OCI-LY1 (cell line): Measurements from ENCODE around the gene INTS3.

Experiments
- EZH2 ChIP-seq: fragments of 200-600 bp; sonication (generic), shearing (Covaris generic); IDR thresholded peaks from 2 replicates; pipeline ENCODE4 v1.8.0; 2017; ENCODE audit warnings: borderline replicate concordance, mixed run types, mild to moderate bottlenecking, antibody characterized with exemption, low read length, moderate library complexity, mixed read lengths
- TF ChIP-seq, protein P1 (sequence below): fragments of 200-600 bp; sonication (generic), shearing (Covaris generic); IDR thresholded peaks from 2 replicates; pipeline ENCODE4 v1.5.1; 2017; ENCODE audit warnings: mild to moderate bottlenecking, antibody characterized with exemption, low read length, moderate library complexity, mixed read lengths

DNA sequence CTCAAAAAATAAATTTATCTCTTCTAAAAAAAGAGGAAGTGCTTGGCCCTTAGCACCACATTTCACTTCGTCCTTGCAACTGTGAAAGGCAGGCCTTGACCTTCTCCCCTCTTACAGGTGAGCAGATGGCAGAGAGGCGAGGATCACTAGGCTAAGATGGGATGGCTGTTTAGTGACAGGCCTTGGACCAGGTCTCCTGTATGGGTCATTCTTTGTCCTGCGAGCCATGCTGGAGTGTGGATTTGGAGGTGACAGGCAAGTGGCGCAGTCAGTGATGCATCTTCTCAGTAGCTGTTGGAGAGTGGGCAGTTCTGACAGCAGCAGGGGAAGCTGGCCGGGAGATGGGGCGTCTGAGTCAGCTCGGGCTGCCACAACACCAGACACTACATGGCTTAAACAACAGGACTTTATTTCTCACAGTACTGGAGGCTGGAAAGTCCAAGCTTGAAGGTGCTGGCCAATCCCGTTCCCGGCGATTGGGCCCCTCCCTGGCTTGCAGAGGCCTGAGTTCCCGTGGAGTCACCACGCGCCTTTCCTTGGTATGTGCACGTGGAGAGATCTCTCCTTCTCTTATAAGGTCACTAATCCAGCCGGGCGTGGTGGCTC lies 63.9 kb downstream of the INTS3 start:
- no peak for TF ChIP-seq EZH2
- TF ChIP-seq, protein P1, sequence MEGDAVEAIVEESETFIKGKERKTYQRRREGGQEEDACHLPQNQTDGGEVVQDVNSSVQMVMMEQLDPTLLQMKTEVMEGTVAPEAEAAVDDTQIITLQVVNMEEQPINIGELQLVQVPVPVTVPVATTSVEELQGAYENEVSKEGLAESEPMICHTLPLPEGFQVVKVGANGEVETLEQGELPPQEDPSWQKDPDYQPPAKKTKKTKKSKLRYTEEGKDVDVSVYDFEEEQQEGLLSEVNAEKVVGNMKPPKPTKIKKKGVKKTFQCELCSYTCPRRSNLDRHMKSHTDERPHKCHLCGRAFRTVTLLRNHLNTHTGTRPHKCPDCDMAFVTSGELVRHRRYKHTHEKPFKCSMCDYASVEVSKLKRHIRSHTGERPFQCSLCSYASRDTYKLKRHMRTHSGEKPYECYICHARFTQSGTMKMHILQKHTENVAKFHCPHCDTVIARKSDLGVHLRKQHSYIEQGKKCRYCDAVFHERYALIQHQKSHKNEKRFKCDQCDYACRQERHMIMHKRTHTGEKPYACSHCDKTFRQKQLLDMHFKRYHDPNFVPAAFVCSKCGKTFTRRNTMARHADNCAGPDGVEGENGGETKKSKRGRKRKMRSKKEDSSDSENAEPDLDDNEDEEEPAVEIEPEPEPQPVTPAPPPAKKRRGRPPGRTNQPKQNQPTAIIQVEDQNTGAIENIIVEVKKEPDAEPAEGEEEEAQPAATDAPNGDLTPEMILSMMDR = no peak
